Activated CD8-positive, alpha-beta memory T cell treated with anti-CD3 and anti-CD28 coated beads, Interleukin-2, amount 10 ng/mL, durations not matched to agents 7 days and 5 days (primary cell): ENCODE data around the gene GSK3A. TPM values are rescaled to one million over a fixed set of nuclear protein-coding genes. Genes with fewer than 3 reads are reported as not detected.
A peak's percentile ranks its signal among the peaks of the same experiment; 100 is the strongest.

Experiments
- ATAC-seq: fragments of 150-1000 bp; cut with Tn5 transposase; one replicate; pipeline ENCODE4 v1.10.0; 2021; ENCODE audit warnings: moderate library complexity
- CTCF ChIA-PET: fragments of 350-600 bp; sonication (Branson Sonifier 250); formaldehyde crosslinking; loops from one replicate; lab custom pipeline; 2021; ENCODE audit warnings: antibody characterized with exemption; lab: Charles Lee
- DNase-seq: peaks from one replicate; pipeline ENCODE4 v3.0.0-alpha.2; 2020
- H3K27ac Mint-ChIP-seq: one replicate; pipeline ENCODE4 v1.8.0; 2021; ENCODE audit warnings: mild to moderate bottlenecking, mixed read lengths
- H3K27me3 Mint-ChIP-seq: one replicate; pipeline ENCODE4 v1.8.0; 2021; ENCODE audit warnings: mixed read lengths
- H3K36me3 Mint-ChIP-seq: one replicate; pipeline ENCODE4 v1.8.0; 2021; ENCODE audit warnings: mild to moderate bottlenecking, mixed read lengths
- H3K4me1 Mint-ChIP-seq: one replicate; pipeline ENCODE4 v1.8.0; 2021; ENCODE audit warnings: mixed read lengths
- H3K4me3 Mint-ChIP-seq: one replicate; pipeline ENCODE4 v1.8.0; 2021; ENCODE audit warnings: mild to moderate bottlenecking, moderate library complexity, mixed read lengths
- H3K9me3 Mint-ChIP-seq: one replicate; pipeline ENCODE4 v1.8.0; 2022; ENCODE audit warnings: low read depth, mixed read lengths
- total RNA-seq, 2 experiments: library from RNA; stranded (reverse); gene quantifications; one replicate each; pipeline ENCODE4 v1.2.3, GENCODE V29; 2021

Gene GSK3A
- 10 to 100 TPM; 47.3 to 53.8 TPM for total RNA-seq

- DNase-seq (peak; percentile 98), ATAC-seq (peak; percentile 79)
- peaks cover 37% of the 10 kb centered on the region for H3K4me1 Mint-ChIP-seq
- H3K36me3 Mint-ChIP-seq: peaks cover 15% of the 10 kb centered on the region
- H3K27me3 Mint-ChIP-seq: no peaks in the 10 kb centered on the region
- CTCF ChIA-PET: interaction anchor here (0.6 to 6.9 kb wide), 28 partner anchors 9 to 448 kb away, joined by 3 to 87 read pairs (median 4); partner anchors contain the start of genes CIC, DEDD2, POU2F2 and ZNF526
- peak within 1 kb of the TSS; percentile 95 for H3K27ac Mint-ChIP-seq
- peak within 1 kb of the TSS; percentile 90 for H3K4me3 Mint-ChIP-seq
- no peaks in the 10 kb centered on the region for H3K9me3 Mint-ChIP-seq
Measured at GRCh38 chr19:42242512-42243409, at the start of gene GSK3A. Gene GSK3A, minus strand, starts transcription at chr19:42242602. Its CDS starts 137 bp downstream, at chr19:42242465.

GRCh38 chr19:42291435-42291810 lies 49.0 kb upstream of the GSK3A start:
- Mint-ChIP-seq H3K4me3 (no peak overlapping the region), H3K27ac (no peak overlapping the region), H3K27me3 (no peaks in the 10 kb centered on the region), H3K4me1 (peaks cover 2% of the 10 kb centered on the region), H3K9me3 (no peaks in the 10 kb centered on the region), H3K36me3 (peaks cover 16% of the 10 kb centered on the region)
- ATAC-seq: no peak
- CTCF ChIA-PET: interaction anchor here (0.6 kb wide), 1 partner anchor 155 kb away, joined by 3 read pairs; no protein-coding TSS in a partner anchor
- no peak for DNase-seq

GRCh38 chr19:42290523-42291434 lies 48.4 kb upstream of the GSK3A start:
- H3K36me3 Mint-ChIP-seq: peaks cover 16% of the 10 kb centered on the region
- CTCF ChIA-PET: no interaction called here

GRCh38 chr19:42290136-42290522 lies 47.7 kb upstream of the GSK3A start:
- Mint-ChIP-seq H3K36me3 (peaks cover 16% of the 10 kb centered on the region), H3K4me1 (peaks cover 12% of the 10 kb centered on the region), H3K27ac (no peak overlapping the region), H3K27me3 (no peaks in the 10 kb centered on the region), H3K9me3 (no peaks in the 10 kb centered on the region), H3K4me3 (no peak overlapping the region)
- ATAC-seq (no peak), DNase-seq (no peak)
- CTCF ChIA-PET: interaction anchor here (1.3 kb wide), 1 partner anchor 11 kb away, joined by 3 read pairs; no protein-coding TSS in a partner anchor

More at GRCh38 chr19:42290523-42291434, 48.4 kb upstream of the GSK3A start:
- ATAC-seq (peak; percentile 72), DNase-seq (peak; percentile 70)
- no peak overlapping the region for H3K4me3 Mint-ChIP-seq
- no peaks in the 10 kb centered on the region for H3K27me3 Mint-ChIP-seq
- no peaks in the 10 kb centered on the region for H3K9me3 Mint-ChIP-seq
- H3K27ac Mint-ChIP-seq: no peak overlapping the region
- peaks cover 6% of the 10 kb centered on the region for H3K4me1 Mint-ChIP-seq

- CTCF ChIA-PET: interaction anchor here (1.2 to 1.3 kb wide), 2 partner anchors 10 to 39 kb away, joined by 3 read pairs; no protein-coding TSS in a partner anchor
- no peak overlapping the region for H3K27ac Mint-ChIP-seq
- DNase-seq (no peak), ATAC-seq (no peak)
- H3K4me1 Mint-ChIP-seq: peaks cover 17% of the 10 kb centered on the region
- no peaks in the 10 kb centered on the region for H3K27me3 Mint-ChIP-seq
- H3K4me3 Mint-ChIP-seq: no peak overlapping the region
- H3K36me3 Mint-ChIP-seq: peaks cover 16% of the 10 kb centered on the region
- no peaks in the 10 kb centered on the region for H3K9me3 Mint-ChIP-seq
Measured at GRCh38 chr19:42289556-42290041, 47.2 kb upstream of the GSK3A start.

- Mint-ChIP-seq H3K9me3 (no peaks in the 10 kb centered on the region), H3K27me3 (no peaks in the 10 kb centered on the region), H3K36me3 (peaks cover 16% of the 10 kb centered on the region), H3K4me3 (no peak overlapping the region), H3K4me1 (peaks cover 17% of the 10 kb centered on the region), H3K27ac (no peak overlapping the region)
- DNase-seq (no peak), ATAC-seq (no peak)
- CTCF ChIA-PET: interaction anchor here (1.2 to 1.3 kb wide), 2 partner anchors 10 to 39 kb away, joined by 3 read pairs; no protein-coding TSS in a partner anchor
Measured at GRCh38 chr19:42288881-42289555, 46.6 kb upstream of the GSK3A start.

GRCh38 chr19:42288387-42288786 lies 46.0 kb upstream of the GSK3A start:
- no peaks in the 10 kb centered on the region for H3K27me3 Mint-ChIP-seq
- no peaks in the 10 kb centered on the region for H3K9me3 Mint-ChIP-seq
- peaks cover 12% of the 10 kb centered on the region for H3K36me3 Mint-ChIP-seq
- DNase-seq (no peak), ATAC-seq (no peak)
- no peak overlapping the region for H3K27ac Mint-ChIP-seq
- CTCF ChIA-PET: no interaction called here
- no peak overlapping the region for H3K4me3 Mint-ChIP-seq
- peaks cover 17% of the 10 kb centered on the region for H3K4me1 Mint-ChIP-seq

- Mint-ChIP-seq H3K4me1 (peaks cover 17% of the 10 kb centered on the region), H3K4me3 (no peak overlapping the region), H3K27ac (no peak overlapping the region), H3K9me3 (no peaks in the 10 kb centered on the region), H3K36me3 (peaks cover 9% of the 10 kb centered on the region), H3K27me3 (no peaks in the 10 kb centered on the region)
- no peak for ATAC-seq
- CTCF ChIA-PET: interaction anchor here (1.1 to 1.5 kb wide), 2 partner anchors 103 to 155 kb away, joined by 4 read pairs; no protein-coding TSS in a partner anchor
- DNase-seq: no peak
Measured at GRCh38 chr19:42287827-42288107, 45.4 kb upstream of the GSK3A start.

GRCh38 chr19:42287017-42287826 lies 44.8 kb upstream of the GSK3A start:
- no peak overlapping the region for H3K4me3 Mint-ChIP-seq
- H3K27ac Mint-ChIP-seq: peak overlapping the region; percentile 20
- H3K4me1 Mint-ChIP-seq: peaks cover 17% of the 10 kb centered on the region
- CTCF ChIA-PET: interaction anchor here (1.1 to 1.5 kb wide), 2 partner anchors 102 to 154 kb away, joined by 4 read pairs; no protein-coding TSS in a partner anchor
- peaks cover 9% of the 10 kb centered on the region for H3K36me3 Mint-ChIP-seq
- no peaks in the 10 kb centered on the region for H3K27me3 Mint-ChIP-seq
- DNase-seq (no peak), ATAC-seq (no peak)
- H3K9me3 Mint-ChIP-seq: no peaks in the 10 kb centered on the region

GRCh38 chr19:42286349-42287016 lies 44.1 kb upstream of the GSK3A start:
- Mint-ChIP-seq H3K9me3 (no peaks in the 10 kb centered on the region), H3K27ac (peak overlapping the region; percentile 44)
- CTCF ChIA-PET: interaction anchor here (1.5 kb wide), 1 partner anchor 154 kb away, joined by 4 read pairs; no protein-coding TSS in a partner anchor

GRCh38 chr19:42285988-42286348 lies 43.6 kb upstream of the GSK3A start:
- CTCF ChIA-PET: no interaction called here
- no peak for ATAC-seq
- H3K27me3 Mint-ChIP-seq: no peaks in the 10 kb centered on the region
- peaks cover 6% of the 10 kb centered on the region for H3K36me3 Mint-ChIP-seq
- no peak for DNase-seq
- H3K9me3 Mint-ChIP-seq: no peaks in the 10 kb centered on the region
- peak overlapping the region; percentile 17 for H3K4me3 Mint-ChIP-seq
- H3K27ac Mint-ChIP-seq: peak overlapping the region; percentile 44
- H3K4me1 Mint-ChIP-seq: peaks cover 18% of the 10 kb centered on the region

More at GRCh38 chr19:42286349-42287016, 44.1 kb upstream of the GSK3A start:
- Mint-ChIP-seq H3K4me1 (peaks cover 17% of the 10 kb centered on the region), H3K36me3 (peaks cover 6% of the 10 kb centered on the region), H3K27me3 (no peaks in the 10 kb centered on the region), H3K4me3 (no peak overlapping the region)
- ATAC-seq (no peak), DNase-seq (no peak)
